ENCODE data around the gene DPF3.

The DPF3 gene

DNA sequence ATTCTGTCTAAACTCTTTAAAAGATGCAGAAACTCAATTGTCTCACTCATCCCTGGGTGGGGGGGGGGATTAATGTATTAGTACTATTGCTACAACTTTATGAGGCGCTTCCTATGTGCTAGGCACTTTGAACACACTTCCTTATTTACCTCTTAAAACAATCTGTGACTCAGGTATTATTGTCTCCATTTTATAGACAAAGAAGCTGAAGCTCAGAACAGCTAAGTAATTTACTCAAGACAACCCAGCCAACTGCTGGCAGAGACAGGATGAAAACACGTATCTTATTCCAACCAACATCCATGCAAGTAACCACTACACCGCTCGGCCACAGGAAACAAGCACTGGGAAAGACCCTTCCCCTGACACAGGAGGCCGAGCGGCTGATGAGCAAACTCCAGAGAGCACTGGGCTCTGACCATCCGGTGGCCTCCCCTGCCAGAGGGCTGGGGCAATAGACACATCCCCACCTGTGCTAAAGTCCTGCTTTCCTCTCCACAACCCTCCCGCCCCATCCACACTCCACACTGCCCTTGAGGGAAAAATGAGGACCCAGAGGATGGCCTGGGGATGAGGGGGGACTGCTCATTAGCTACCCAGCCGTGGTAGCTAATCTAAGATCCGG is 244.2 kb downstream of the DPF3 start:
- no peak for DNase-seq (ENCODE audit: low read depth)
- TF ChIP-seq, protein P1, sequence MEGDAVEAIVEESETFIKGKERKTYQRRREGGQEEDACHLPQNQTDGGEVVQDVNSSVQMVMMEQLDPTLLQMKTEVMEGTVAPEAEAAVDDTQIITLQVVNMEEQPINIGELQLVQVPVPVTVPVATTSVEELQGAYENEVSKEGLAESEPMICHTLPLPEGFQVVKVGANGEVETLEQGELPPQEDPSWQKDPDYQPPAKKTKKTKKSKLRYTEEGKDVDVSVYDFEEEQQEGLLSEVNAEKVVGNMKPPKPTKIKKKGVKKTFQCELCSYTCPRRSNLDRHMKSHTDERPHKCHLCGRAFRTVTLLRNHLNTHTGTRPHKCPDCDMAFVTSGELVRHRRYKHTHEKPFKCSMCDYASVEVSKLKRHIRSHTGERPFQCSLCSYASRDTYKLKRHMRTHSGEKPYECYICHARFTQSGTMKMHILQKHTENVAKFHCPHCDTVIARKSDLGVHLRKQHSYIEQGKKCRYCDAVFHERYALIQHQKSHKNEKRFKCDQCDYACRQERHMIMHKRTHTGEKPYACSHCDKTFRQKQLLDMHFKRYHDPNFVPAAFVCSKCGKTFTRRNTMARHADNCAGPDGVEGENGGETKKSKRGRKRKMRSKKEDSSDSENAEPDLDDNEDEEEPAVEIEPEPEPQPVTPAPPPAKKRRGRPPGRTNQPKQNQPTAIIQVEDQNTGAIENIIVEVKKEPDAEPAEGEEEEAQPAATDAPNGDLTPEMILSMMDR (IDR thresholded peaks at IDR 0.05; ENCODE audit: low read length, missing control alignments), result no peak
- no peak overlapping the region for H3K4me3 ChIP-seq (replicated peaks; ENCODE audit: low read depth, low read length)

GRCh38 chr14:72647782-72648181 is 246.1 kb downstream of the DPF3 start:
- TF ChIP-seq, protein P1 (IDR thresholded peaks at IDR 0.05; ENCODE audit: low read length, missing control alignments), result no peak

GRCh38 chr14:72646861-72647528 is 246.9 kb downstream of the DPF3 start:
- H3K4me3 ChIP-seq (replicated peaks; ENCODE audit: low read depth, low read length), result no peak overlapping the region
- TF ChIP-seq, protein P1 (IDR thresholded peaks at IDR 0.05; ENCODE audit: low read length, missing control alignments), result no peak
- peak; percentile 97 for DNase-seq (ENCODE audit: low read depth)

More at GRCh38 chr14:72647782-72648181, 246.1 kb downstream of the DPF3 start:
- H3K4me3 ChIP-seq (replicated peaks; ENCODE audit: low read depth, low read length), result no peak overlapping the region
- DNase-seq (ENCODE audit: low read depth), result no peak

- no peak for DNase-seq (ENCODE audit: low read depth)
- TF ChIP-seq, protein P1 (IDR thresholded peaks at IDR 0.05; ENCODE audit: low read length, missing control alignments), result no peak
Observed at GRCh38 chr14:72645706-72646105, 248.2 kb downstream of the DPF3 start.

DNA sequence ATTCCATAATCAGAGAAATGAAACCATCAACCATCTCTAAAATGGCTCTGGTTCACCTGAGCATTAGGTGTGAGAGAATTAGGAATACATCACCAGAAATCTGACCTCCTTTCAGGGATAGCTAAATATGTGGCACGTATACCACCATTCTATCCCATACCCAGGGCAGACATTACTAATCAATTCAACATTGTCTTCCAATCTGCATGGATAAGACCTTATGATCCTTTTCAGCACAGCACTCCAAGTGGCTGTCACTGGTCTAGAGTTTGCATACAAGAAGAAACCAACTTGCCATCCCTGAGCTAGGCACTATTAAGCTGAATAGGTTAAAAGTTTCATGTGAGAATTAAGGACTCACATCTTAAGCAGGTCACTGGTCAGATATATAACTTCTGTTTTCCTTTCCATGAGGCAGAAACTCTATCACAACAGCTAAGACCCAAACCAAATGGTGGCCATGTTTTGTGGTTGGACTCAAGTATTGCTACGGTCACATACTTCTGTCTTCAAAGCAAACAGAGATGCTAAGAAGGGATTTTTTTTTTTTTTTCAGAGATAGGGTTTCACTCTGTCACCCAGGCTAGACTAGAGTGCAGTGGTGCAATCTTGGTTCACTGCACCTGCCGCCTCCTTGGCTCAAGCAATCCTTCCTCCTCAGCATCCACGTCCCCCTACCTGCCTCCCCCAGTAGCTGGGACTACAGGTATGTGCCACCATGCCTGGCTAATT is 249.0 kb downstream of the DPF3 start:
- no peak overlapping the region for H3K4me3 ChIP-seq (replicated peaks; ENCODE audit: low read depth, low read length)
- TF ChIP-seq, protein P1 (IDR thresholded peaks at IDR 0.05; ENCODE audit: low read length, missing control alignments), result peak; percentile 14
- no peak for DNase-seq (ENCODE audit: low read depth)

More at GRCh38 chr14:72645706-72646105, 248.2 kb downstream of the DPF3 start:
- no peak overlapping the region for H3K4me3 ChIP-seq (replicated peaks; ENCODE audit: low read depth, low read length)

- no peak overlapping the region for H3K4me3 ChIP-seq (replicated peaks; ENCODE audit: low read depth, low read length)
- no peak for DNase-seq (ENCODE audit: low read depth)
- TF ChIP-seq, protein P1 (IDR thresholded peaks at IDR 0.05; ENCODE audit: low read length, missing control alignments), result no peak
Observed at GRCh38 chr14:72644038-72644437, 249.9 kb downstream of the DPF3 start.

Data from fibroblast of pulmonary artery (primary cell).